Peyer's patch (tissue), 4 donors: Measurements from ENCODE around the gene VPS33B.

ENCODE experiments used
- POLR2A ChIP-seq, 2 donors: fragments of 450-650 bp; IDR thresholded peaks; one replicate each; pipeline ENCODE4 v1.5.1; 2017; ENCODE audit warnings: antibody characterized with exemption in 2 of 2, mild to moderate bottlenecking in 2 of 2, moderate library complexity in 2 of 2
- TF ChIP-seq, protein P1 (sequence below), 6 experiments: fragments of 450-650 bp in 4 of 6; fragments of 200-600 bp in 2 of 6; sonication (generic) in 1 of 6; IDR thresholded peaks; one replicate each; pipeline ENCODE4 v1.5.1; 2017 to 2019; ENCODE audit warnings: antibody characterized with exemption in 6 of 6, mild to moderate bottlenecking in 3 of 6, moderate library complexity in 1 of 6

DNA sequence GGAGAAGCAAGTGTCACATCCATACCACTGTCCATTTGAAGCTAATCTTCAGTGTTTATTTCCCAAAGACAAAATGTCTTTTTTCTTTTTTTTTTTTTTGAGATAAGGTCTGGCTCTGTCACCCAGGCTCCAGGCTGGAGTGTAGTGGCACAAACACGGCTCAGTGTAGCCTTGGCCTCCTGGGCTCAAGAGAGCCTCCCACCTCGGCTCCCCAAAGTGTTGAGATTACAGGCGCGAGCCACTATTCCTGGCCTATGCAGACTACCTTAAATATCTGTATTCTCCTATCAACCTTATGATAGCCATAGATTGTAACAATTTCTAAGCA is 27.7 kb upstream of the VPS33B start:
- TF ChIP-seq, protein P1, sequence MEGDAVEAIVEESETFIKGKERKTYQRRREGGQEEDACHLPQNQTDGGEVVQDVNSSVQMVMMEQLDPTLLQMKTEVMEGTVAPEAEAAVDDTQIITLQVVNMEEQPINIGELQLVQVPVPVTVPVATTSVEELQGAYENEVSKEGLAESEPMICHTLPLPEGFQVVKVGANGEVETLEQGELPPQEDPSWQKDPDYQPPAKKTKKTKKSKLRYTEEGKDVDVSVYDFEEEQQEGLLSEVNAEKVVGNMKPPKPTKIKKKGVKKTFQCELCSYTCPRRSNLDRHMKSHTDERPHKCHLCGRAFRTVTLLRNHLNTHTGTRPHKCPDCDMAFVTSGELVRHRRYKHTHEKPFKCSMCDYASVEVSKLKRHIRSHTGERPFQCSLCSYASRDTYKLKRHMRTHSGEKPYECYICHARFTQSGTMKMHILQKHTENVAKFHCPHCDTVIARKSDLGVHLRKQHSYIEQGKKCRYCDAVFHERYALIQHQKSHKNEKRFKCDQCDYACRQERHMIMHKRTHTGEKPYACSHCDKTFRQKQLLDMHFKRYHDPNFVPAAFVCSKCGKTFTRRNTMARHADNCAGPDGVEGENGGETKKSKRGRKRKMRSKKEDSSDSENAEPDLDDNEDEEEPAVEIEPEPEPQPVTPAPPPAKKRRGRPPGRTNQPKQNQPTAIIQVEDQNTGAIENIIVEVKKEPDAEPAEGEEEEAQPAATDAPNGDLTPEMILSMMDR (IDR thresholded peaks at IDR 0.05) = no peak
- TF ChIP-seq POLR2A (IDR thresholded peaks at IDR 0.05) = no peak
